ENCODE results near the gene CD300LF. TPM values are rescaled to one million over a fixed set of nuclear protein-coding genes. Genes with fewer than 3 reads are reported as not detected.

CD300LF gene
- total RNA-seq, 1 donor from 2014 or later, result not detected

- Mint-ChIP-seq H3K27ac (ENCODE audit: unreplicated experiment) (no peak overlapping the region), H3K9me3 (no peaks in the 10 kb centered on the region), H3K27me3 (ENCODE audit: low read depth) (peaks cover 21% of the 10 kb centered on the region), H3K4me3 (no peak overlapping the region), H3K36me3 (ENCODE audit: low read depth) (no peaks in the 10 kb centered on the region), H3K4me1 (no peaks in the 10 kb centered on the region)
- DNase-seq (ENCODE audit: low read depth, low spot score), result no peak
- TF ChIP-seq, protein P1, sequence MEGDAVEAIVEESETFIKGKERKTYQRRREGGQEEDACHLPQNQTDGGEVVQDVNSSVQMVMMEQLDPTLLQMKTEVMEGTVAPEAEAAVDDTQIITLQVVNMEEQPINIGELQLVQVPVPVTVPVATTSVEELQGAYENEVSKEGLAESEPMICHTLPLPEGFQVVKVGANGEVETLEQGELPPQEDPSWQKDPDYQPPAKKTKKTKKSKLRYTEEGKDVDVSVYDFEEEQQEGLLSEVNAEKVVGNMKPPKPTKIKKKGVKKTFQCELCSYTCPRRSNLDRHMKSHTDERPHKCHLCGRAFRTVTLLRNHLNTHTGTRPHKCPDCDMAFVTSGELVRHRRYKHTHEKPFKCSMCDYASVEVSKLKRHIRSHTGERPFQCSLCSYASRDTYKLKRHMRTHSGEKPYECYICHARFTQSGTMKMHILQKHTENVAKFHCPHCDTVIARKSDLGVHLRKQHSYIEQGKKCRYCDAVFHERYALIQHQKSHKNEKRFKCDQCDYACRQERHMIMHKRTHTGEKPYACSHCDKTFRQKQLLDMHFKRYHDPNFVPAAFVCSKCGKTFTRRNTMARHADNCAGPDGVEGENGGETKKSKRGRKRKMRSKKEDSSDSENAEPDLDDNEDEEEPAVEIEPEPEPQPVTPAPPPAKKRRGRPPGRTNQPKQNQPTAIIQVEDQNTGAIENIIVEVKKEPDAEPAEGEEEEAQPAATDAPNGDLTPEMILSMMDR (conservative IDR thresholded peaks at IDR 0.05), result no peak
These were observed 14.7 kb downstream of the CD300LF start for GRCh38 chr17:74698069-74698468.

DNA sequence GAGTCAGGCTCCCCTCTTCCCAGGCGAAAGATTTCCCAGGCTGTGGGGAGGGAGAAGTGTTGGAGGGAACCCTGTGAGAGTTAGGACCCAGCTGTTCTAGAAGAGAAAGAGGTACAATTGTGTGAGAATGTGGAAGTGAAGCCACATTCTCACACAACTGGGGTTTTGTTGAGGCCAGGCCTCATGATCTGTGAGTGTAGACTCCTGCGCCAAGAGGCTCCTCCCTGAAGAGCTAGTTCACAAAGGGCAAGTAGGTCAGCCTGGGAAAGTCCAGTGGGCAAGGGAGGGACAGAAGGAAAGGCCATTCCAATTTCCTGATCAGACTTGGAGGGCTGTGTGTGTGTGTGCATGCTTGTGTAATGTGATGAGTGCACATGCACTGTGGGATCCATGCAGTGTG is 15.2 kb downstream of the CD300LF start:
- Mint-ChIP-seq H3K36me3 (ENCODE audit: low read depth) (no peaks in the 10 kb centered on the region), H3K27ac (ENCODE audit: unreplicated experiment) (no peak overlapping the region), H3K27me3 (ENCODE audit: low read depth) (peaks cover 23% of the 10 kb centered on the region), H3K4me1 (no peaks in the 10 kb centered on the region), H3K9me3 (no peaks in the 10 kb centered on the region), H3K4me3 (no peak overlapping the region)
- no peak for DNase-seq (ENCODE audit: low read depth, low spot score)
- TF ChIP-seq, protein P1 (conservative IDR thresholded peaks at IDR 0.05), result no peak

DNA sequence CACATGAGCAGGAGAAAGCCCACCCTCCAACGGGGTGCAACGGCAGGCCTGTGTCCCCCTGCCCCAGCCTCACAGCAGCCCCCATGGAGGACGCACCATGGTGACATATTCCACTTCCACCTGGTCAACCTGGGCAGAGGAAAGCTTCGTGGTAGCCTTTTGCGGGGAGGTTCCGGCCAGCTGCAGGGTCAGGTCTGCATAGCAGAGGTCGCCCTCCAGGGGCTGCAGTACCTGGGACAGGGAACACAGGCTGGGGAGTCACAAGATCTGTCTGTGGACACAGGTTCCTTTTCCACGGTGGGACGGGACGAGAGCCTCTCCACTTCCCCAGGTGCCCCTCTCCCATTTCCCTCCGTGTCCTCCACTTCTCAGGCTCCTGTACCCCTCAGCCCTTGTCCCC is 17.1 kb downstream of the CD300LF start:
- TF ChIP-seq, protein P1 (conservative IDR thresholded peaks at IDR 0.05), result no peak
- peaks cover 34% of the 10 kb centered on the region for H3K27me3 Mint-ChIP-seq (ENCODE audit: low read depth)
- H3K27ac Mint-ChIP-seq (ENCODE audit: unreplicated experiment), result no peak overlapping the region
- H3K9me3 Mint-ChIP-seq, result no peaks in the 10 kb centered on the region
- no peaks in the 10 kb centered on the region for H3K4me1 Mint-ChIP-seq
- no peak overlapping the region for H3K4me3 Mint-ChIP-seq
- H3K36me3 Mint-ChIP-seq (ENCODE audit: low read depth), result no peaks in the 10 kb centered on the region
- no peak for DNase-seq (ENCODE audit: low read depth, low spot score)

GRCh38 chr17:74694081-74694480 is 18.6 kb downstream of the CD300LF start:
- no peak for DNase-seq (ENCODE audit: low read depth, low spot score)

GRCh38 chr17:74691151-74691550 is 21.6 kb downstream of the CD300LF start:
- H3K4me1 Mint-ChIP-seq, result no peaks in the 10 kb centered on the region
- no peak for DNase-seq (ENCODE audit: low read depth, low spot score)
- TF ChIP-seq, protein P1 (conservative IDR thresholded peaks at IDR 0.05), result no peak
- H3K9me3 Mint-ChIP-seq, result no peaks in the 10 kb centered on the region
- H3K27ac Mint-ChIP-seq (ENCODE audit: unreplicated experiment), result no peak overlapping the region
- H3K36me3 Mint-ChIP-seq (ENCODE audit: low read depth), result no peaks in the 10 kb centered on the region
- H3K27me3 Mint-ChIP-seq (ENCODE audit: low read depth), result peaks cover 52% of the 10 kb centered on the region
- no peak overlapping the region for H3K4me3 Mint-ChIP-seq

More at GRCh38 chr17:74694081-74694480, 18.6 kb downstream of the CD300LF start:
- peaks cover 43% of the 10 kb centered on the region for H3K27me3 Mint-ChIP-seq (ENCODE audit: low read depth)
- H3K4me3 Mint-ChIP-seq, result no peak overlapping the region
- TF ChIP-seq, protein P1 (conservative IDR thresholded peaks at IDR 0.05), result no peak
- no peaks in the 10 kb centered on the region for H3K9me3 Mint-ChIP-seq
- no peaks in the 10 kb centered on the region for H3K36me3 Mint-ChIP-seq (ENCODE audit: low read depth)
- H3K4me1 Mint-ChIP-seq, result no peaks in the 10 kb centered on the region
- H3K27ac Mint-ChIP-seq (ENCODE audit: unreplicated experiment), result no peak overlapping the region

GRCh38 chr17:74690409-74690825 is 22.3 kb downstream of the CD300LF start:
- H3K27me3 Mint-ChIP-seq (ENCODE audit: low read depth), result peaks cover 58% of the 10 kb centered on the region
- no peak for DNase-seq (ENCODE audit: low read depth, low spot score)
- no peaks in the 10 kb centered on the region for H3K36me3 Mint-ChIP-seq (ENCODE audit: low read depth)
- no peaks in the 10 kb centered on the region for H3K4me1 Mint-ChIP-seq
- H3K27ac Mint-ChIP-seq (ENCODE audit: unreplicated experiment), result no peak overlapping the region
- TF ChIP-seq, protein P1 (conservative IDR thresholded peaks at IDR 0.05), result no peak
- no peaks in the 10 kb centered on the region for H3K9me3 Mint-ChIP-seq
- no peak overlapping the region for H3K4me3 Mint-ChIP-seq

Measured in neural crest cell (in vitro differentiated cells).